Left ventricle myocardium superior (tissue), 1 donor: ENCODE results near the gene CAPZA1. TPM values are rescaled to one million over a fixed set of nuclear protein-coding genes. Genes with fewer than 3 reads are reported as not detected.
"Not testable (repeated sequence)": the region's sequence is repeated elsewhere in the genome, so short reads cannot be mapped to it uniquely, and the experiment has no call there.

Experiments
- ATAC-seq: fragments of 200-7000 bp; cut with Tn5 transposase; one replicate; pipeline ENCODE4 v1.9.1; 2020; ENCODE audit warnings: mild to moderate bottlenecking, moderate library complexity
- DNase-seq: peaks from one replicate; pipeline ENCODE4 v3.0.0-alpha.2; 2020
- intact Hi-C: fragments of 100-400 bp; cut with micrococcal nuclease; formaldehyde crosslinking; loops from one replicate; pipeline ENCODE4 v1.11.0; 2022
- long read RNA-seq: library from polyadenylated mRNA; unstranded; transcript quantifications from one replicate; pipeline ENCODE4 v2.0.0, GENCODE V29; 2021
- total RNA-seq: library from RNA; stranded (reverse); fragmentation: NEBNext Ultra II Directional; extraction: Animal tissue kit (Norgen Biotek cat#: 25700); gene quantifications from one replicate; pipeline ENCODE4 v1.2.1, GENCODE V29; 2021
- donor health status: DM: no; HTN: yes; CAD: no; lungs with severe emphysema.

The CAPZA1 gene
- total RNA-seq, result 24.1 TPM
- long read RNA-seq, transcript CAPZA1-201 (10 exons, 3,020 nt), result major isoform, 13 of 16 reads
- long read RNA-seq, partial matches to known transcripts, result 0 of 16 reads
- long read RNA-seq, other reads (novel, unspliced or antisense), result 3 of 16 reads

GRCh38 chr1:112619518-112620376 lies at the start of gene CAPZA1:
TSS of gene CAPZA1 (plus strand) at chr1:112619832. CDS start at chr1:112619845, 13 bp downstream.
- ATAC-seq, result peak; percentile 99
- intact Hi-C loops, result no loop called here
- DNase-seq, result peak; percentile 95

GRCh38 chr1:112575154-112575804 lies 44.4 kb upstream of the CAPZA1 start:
- intact Hi-C loops, result no loop called here
- ATAC-seq (no peak), DNase-seq (no peak)

- intact Hi-C loops, result no loop called here
- no peak for ATAC-seq
- DNase-seq, result no peak
Measured at GRCh38 chr1:112576240-112576639, 43.4 kb upstream of the CAPZA1 start.

GRCh38 chr1:112579801-112580510 lies 39.7 kb upstream of the CAPZA1 start:
- DNase-seq (no peak), ATAC-seq (no peak)
- intact Hi-C loops, result no loop called here

- ATAC-seq (no peak), DNase-seq (no peak)
- intact Hi-C loops, result no loop called here
Measured at GRCh38 chr1:112581586-112582192, 37.9 kb upstream of the CAPZA1 start.

- intact Hi-C loops, result no loop called here
- ATAC-seq, result no peak
- no peak for DNase-seq
Measured at GRCh38 chr1:112583366-112583765, 36.3 kb upstream of the CAPZA1 start.

GRCh38 chr1:112589766-112590165 lies 29.9 kb upstream of the CAPZA1 start:
- DNase-seq (no peak), ATAC-seq (no peak)
- intact Hi-C loops, result no loop called here

GRCh38 chr1:112594208-112594876 lies 25.3 kb upstream of the CAPZA1 start:
- intact Hi-C loops, result no loop called here
- ATAC-seq, result no peak
- DNase-seq, result no peak

- intact Hi-C loops, result no loop called here
- ATAC-seq, result no peak
- DNase-seq, result no peak
Measured at GRCh38 chr1:112599477-112599876, 20.2 kb upstream of the CAPZA1 start.

GRCh38 chr1:112603012-112603411 lies 16.6 kb upstream of the CAPZA1 start:
- intact Hi-C loops, result no loop called here
- ATAC-seq (no peak), DNase-seq (no peak)

GRCh38 chr1:112603541-112603940 lies 16.1 kb upstream of the CAPZA1 start:
- DNase-seq (no peak), ATAC-seq (no peak)
- intact Hi-C loops, result no loop called here

- ATAC-seq (no peak), DNase-seq (no peak)
- intact Hi-C loops, result no loop called here
Measured at GRCh38 chr1:112605633-112606327, 13.9 kb upstream of the CAPZA1 start.

GRCh38 chr1:112614460-112615065 lies 5.1 kb upstream of the CAPZA1 start:
- intact Hi-C loops, result no loop called here
- ATAC-seq, result no peak
- DNase-seq, result no peak

GRCh38 chr1:112618114-112618720 lies 1.4 kb upstream of the CAPZA1 start:
- ATAC-seq (no peak), DNase-seq (no peak)
- intact Hi-C loops, result no loop called here

- ATAC-seq, result peak; percentile 93
- intact Hi-C loops, result no loop called here
- peak; percentile 84 for DNase-seq
Measured at GRCh38 chr1:112618721-112619517, 713 bp upstream of the CAPZA1 start, which contains the start of gene ST7L. TSS of gene ST7L (minus strand) at chr1:112619141. CDS start at chr1:112619113, 28 bp downstream.

GRCh38 chr1:112620377-112620695 lies 704 bp downstream of the CAPZA1 start:
- ATAC-seq (no peak), DNase-seq (no peak)
- intact Hi-C loops, result no loop called here

- intact Hi-C loops, DNase-seq, ATAC-seq: not testable (repeated sequence)
Measured at GRCh38 chr1:112624493-112624892, 4.9 kb downstream of the CAPZA1 start.
